Uterus (tissue), 4 donors: Measurements from ENCODE around the gene ATXN7L1. TPM values are rescaled to one million over a fixed set of nuclear protein-coding genes. Genes with fewer than 3 reads are reported as not detected.
"Not testable (repeated sequence)": the region's sequence is repeated elsewhere in the genome, so short reads cannot be mapped to it uniquely, and the experiment has no call there.

Experiments used
- DNase-seq, 2 donors: peaks; one replicate each; pipeline ENCODE4 v3.0.0-alpha.2; 2019 to 2020
- H3K27ac ChIP-seq, 2 donors: fragments of 200-600 bp; sonication (generic); 1 replicate in 1 of 2; 2 replicates in 1 of 2; pipeline ENCODE4 v1.5.1; 2016 to 2018
- H3K27me3 ChIP-seq, 2 donors: fragments of 200-600 bp; sonication (generic); one replicate each; pipeline ENCODE4 v1.5.1; 2018 to 2019; ENCODE audit warnings: control low read depth in 1 of 2
- H3K36me3 ChIP-seq, 2 donors: fragments of 200-600 bp; sonication (generic); one replicate each; pipeline ENCODE4 v1.5.1; 2019; ENCODE audit warnings: control low read depth in 1 of 2
- H3K4me1 ChIP-seq, 2 donors: fragments of 200-600 bp; sonication (generic); one replicate each; pipeline ENCODE4 v1.5.1; 2018 to 2019; ENCODE audit warnings: control low read depth in 1 of 2
- H3K4me3 ChIP-seq, 2 donors: fragments of 200-600 bp; sonication (generic); 1 replicate in 1 of 2; 2 replicates in 1 of 2; pipeline ENCODE4 v1.5.1; 2018 to 2019; ENCODE audit warnings: mild to moderate bottlenecking in 1 of 2
- H3K9me3 ChIP-seq, 2 donors: fragments of 200-600 bp; sonication (generic); one replicate each; pipeline ENCODE4 v1.5.1; 2019; ENCODE audit warnings: control low read depth in 1 of 2
- POLR2A ChIP-seq, 2 donors: fragments of 450-650 bp; IDR thresholded peaks; one replicate each; pipeline ENCODE4 v1.6.1; 2016; ENCODE audit warnings: antibody characterized with exemption in 2 of 2, mild to moderate bottlenecking in 1 of 2, moderate library complexity in 1 of 2
- intact Hi-C: fragments of 100-400 bp; cut with DNase I; formaldehyde crosslinking; loops from one replicate; pipeline ENCODE4 v1.15.1; 2023; ENCODE audit warnings: low total_unique reads
- total RNA-seq, 4 donors: library from RNA; depleted of rRNA in 3 of 4; stranded (reverse); fragments of >200 nt in 3 of 4; gene quantifications; one replicate each; pipeline versions ENCODE4 v1.1.0 to v1.2.4, GENCODE V29; 2014 to 2023
- TF ChIP-seq, protein P1 (sequence below), 4 experiments: fragments of 200-600 bp in 2 of 4; fragments of 450-650 bp in 2 of 4; sonication (generic) in 2 of 4; IDR thresholded peaks; one replicate each; pipeline ENCODE4 v1.5.1; 2016 to 2019; ENCODE audit warnings: antibody characterized with exemption in 4 of 4, mild to moderate bottlenecking in 2 of 4, moderate library complexity in 1 of 4
- donor health status: DM: yes; HTN: yes; CAD: no.

ATXN7L1 gene
- total RNA-seq, 4 donors from 2014 or later = 4.4 to 22.4 (median 11.0) TPM

DNA sequence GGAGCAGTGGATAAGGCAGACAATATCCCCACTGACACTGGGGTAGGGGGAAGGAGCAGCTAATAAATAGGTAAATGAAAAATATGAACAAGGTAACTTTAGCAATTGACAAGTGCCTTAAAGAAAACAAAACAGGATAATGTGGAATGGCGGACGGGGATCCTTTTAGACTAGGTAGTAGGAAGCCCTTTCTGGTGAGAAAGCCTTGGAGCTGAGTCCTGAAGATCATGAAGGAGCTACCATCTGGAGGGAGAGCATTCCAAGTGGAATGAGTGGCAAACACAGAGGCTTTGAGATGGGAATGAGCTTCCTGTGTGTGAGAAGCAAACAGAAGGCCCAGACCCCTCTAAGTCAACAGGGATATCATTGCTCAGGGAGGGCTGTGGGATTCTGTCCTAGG is 16.0 kb upstream of the ATXN7L1 start:
- H3K4me1 ChIP-seq = no peaks in the 10 kb centered on the region
- TF ChIP-seq POLR2A (IDR thresholded peaks at IDR 0.05) = no peak
- TF ChIP-seq, protein P1, sequence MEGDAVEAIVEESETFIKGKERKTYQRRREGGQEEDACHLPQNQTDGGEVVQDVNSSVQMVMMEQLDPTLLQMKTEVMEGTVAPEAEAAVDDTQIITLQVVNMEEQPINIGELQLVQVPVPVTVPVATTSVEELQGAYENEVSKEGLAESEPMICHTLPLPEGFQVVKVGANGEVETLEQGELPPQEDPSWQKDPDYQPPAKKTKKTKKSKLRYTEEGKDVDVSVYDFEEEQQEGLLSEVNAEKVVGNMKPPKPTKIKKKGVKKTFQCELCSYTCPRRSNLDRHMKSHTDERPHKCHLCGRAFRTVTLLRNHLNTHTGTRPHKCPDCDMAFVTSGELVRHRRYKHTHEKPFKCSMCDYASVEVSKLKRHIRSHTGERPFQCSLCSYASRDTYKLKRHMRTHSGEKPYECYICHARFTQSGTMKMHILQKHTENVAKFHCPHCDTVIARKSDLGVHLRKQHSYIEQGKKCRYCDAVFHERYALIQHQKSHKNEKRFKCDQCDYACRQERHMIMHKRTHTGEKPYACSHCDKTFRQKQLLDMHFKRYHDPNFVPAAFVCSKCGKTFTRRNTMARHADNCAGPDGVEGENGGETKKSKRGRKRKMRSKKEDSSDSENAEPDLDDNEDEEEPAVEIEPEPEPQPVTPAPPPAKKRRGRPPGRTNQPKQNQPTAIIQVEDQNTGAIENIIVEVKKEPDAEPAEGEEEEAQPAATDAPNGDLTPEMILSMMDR (IDR thresholded peaks at IDR 0.05) = no peak
- H3K4me3 ChIP-seq = no peak overlapping the region
- no peaks in the 10 kb centered on the region for H3K9me3 ChIP-seq
- no peak for DNase-seq
- H3K27me3 ChIP-seq = no peaks in the 10 kb centered on the region
- intact Hi-C loops = no loop called here
- H3K27ac ChIP-seq = no peak overlapping the region
- no peaks in the 10 kb centered on the region for H3K36me3 ChIP-seq

- Histone ChIP-seq H3K9me3 (no peaks in the 10 kb centered on the region), H3K4me1 (no peaks in the 10 kb centered on the region), H3K36me3 (no peaks in the 10 kb centered on the region), H3K27me3 (no peaks in the 10 kb centered on the region), H3K4me3 (no peak overlapping the region), H3K27ac (no peak overlapping the region)
- DNase-seq = no peak
- intact Hi-C loops = no loop called here
- TF ChIP-seq, protein P1 (IDR thresholded peaks at IDR 0.05) = no peak
- TF ChIP-seq POLR2A (IDR thresholded peaks at IDR 0.05) = no peak
These were observed 14.0 kb upstream of the ATXN7L1 start for GRCh38 chr7:105890290-105890997.

GRCh38 chr7:105887569-105888189 is 11.3 kb upstream of the ATXN7L1 start:
- no peak overlapping the region for H3K4me3 ChIP-seq
- intact Hi-C loops = no loop called here
- H3K36me3 ChIP-seq = no peaks in the 10 kb centered on the region
- TF ChIP-seq, protein P1 (IDR thresholded peaks at IDR 0.05) = no peak
- no peaks in the 10 kb centered on the region for H3K9me3 ChIP-seq
- H3K4me1 ChIP-seq = no peaks in the 10 kb centered on the region
- no peak overlapping the region for H3K27ac ChIP-seq
- H3K27me3 ChIP-seq = no peaks in the 10 kb centered on the region
- no peak for DNase-seq

GRCh38 chr7:105886776-105887175 is 10.4 kb upstream of the ATXN7L1 start:
- TF ChIP-seq, protein P1 (IDR thresholded peaks at IDR 0.05) = no peak
- no peak for TF ChIP-seq POLR2A (IDR thresholded peaks at IDR 0.05)
- Histone ChIP-seq H3K36me3 (no peaks in the 10 kb centered on the region), H3K27ac (no peak overlapping the region), H3K4me3 (no peak overlapping the region), H3K27me3 (no peaks in the 10 kb centered on the region), H3K9me3 (no peaks in the 10 kb centered on the region), H3K4me1 (no peaks in the 10 kb centered on the region)
- intact Hi-C loops = no loop called here
- no peak for DNase-seq

DNA sequence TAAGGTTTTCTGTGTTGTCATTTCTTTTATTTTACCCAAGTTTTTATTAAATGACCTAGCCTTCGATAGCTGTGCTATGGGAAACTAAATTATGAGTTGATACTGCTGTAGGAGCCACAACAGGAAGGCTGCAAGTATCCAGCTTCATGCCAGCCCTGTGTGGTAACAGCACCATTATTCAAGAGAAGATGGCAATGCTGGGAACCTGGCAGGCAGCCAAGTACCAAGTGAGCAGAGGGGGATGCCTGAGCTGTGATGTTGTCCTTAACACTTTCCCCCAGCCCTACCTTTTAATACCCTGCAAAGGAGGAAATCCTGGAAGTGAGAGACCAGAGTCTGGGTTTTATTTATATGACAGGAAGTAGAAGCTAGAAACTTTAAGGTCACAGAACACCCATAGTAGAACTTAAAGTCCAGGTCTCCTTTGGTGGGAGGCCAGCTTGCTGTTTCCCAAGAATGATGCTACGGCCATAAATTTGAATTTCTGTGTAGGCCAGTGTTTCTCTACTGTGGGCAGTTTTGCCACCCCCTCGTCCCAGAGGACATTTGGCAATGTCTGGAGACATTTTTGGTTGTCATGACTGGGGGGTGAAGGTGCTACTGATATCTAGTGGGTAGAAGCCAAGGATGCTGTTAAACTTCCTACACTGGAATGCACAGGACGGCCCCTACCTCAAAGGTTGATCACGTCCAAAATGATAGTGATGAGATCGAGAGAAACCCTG is 9.2 kb upstream of the ATXN7L1 start:
- H3K27me3 ChIP-seq = no peaks in the 10 kb centered on the region
- no peaks in the 10 kb centered on the region for H3K4me1 ChIP-seq
- intact Hi-C loops = no loop called here
- H3K4me3 ChIP-seq = no peak overlapping the region
- H3K27ac ChIP-seq = no peak overlapping the region
- no peaks in the 10 kb centered on the region for H3K9me3 ChIP-seq
- DNase-seq = no peak
- no peaks in the 10 kb centered on the region for H3K36me3 ChIP-seq
- no peak for TF ChIP-seq POLR2A (IDR thresholded peaks at IDR 0.05)
- TF ChIP-seq, protein P1 (IDR thresholded peaks at IDR 0.05) = no peak

DNA sequence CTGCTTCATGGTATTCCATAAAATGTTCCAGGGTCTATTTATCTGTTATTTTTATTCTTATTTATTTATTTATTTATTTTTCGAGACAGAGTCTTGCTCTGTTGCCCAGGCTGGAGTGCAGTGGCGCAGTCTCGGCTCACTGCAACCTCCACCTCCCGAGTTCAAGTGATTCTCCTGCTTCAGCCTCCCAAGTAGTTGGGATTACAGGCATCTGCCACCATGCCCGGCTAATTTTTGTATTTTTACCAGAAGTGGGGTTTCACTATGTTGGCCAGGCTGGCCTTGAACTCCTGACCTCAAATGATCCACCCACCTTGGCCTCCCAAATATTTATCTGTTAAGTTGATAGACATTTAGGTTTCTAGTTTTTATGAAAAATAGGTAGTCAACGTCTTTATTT is 6.8 kb upstream of the ATXN7L1 start:
- H3K27ac ChIP-seq, DNase-seq, intact Hi-C loops, H3K36me3 ChIP-seq, H3K27me3 ChIP-seq, H3K4me1 ChIP-seq, H3K4me3 ChIP-seq, H3K9me3 ChIP-seq: not testable (repeated sequence)
